Raji (cell line): ENCODE data around the gene CLDN15.

Experiments
- POLR2A ChIP-seq: IDR thresholded peaks from 2 replicates; pipeline ENCODE4 v1.6.1; 2011; ENCODE audit warnings: low read depth, low read length, control low read depth; ENCODE audit not compliant: insufficient read depth

Gene CLDN15

GRCh38 chr7:101245147-101245668 is 7.6 kb upstream of the CLDN15 start:
- peak; percentile 52 for TF ChIP-seq POLR2A

GRCh38 chr7:101244375-101245146 is 7.0 kb upstream of the CLDN15 start, which contains the start of gene FIS1:
Gene FIS1, minus strand, starts transcription at chr7:101245081. Its CDS starts 77 bp downstream, at chr7:101245004.
- TF ChIP-seq POLR2A = peak; percentile 82

GRCh38 chr7:101243646-101244374 is 6.2 kb upstream of the CLDN15 start:
- no peak for TF ChIP-seq POLR2A

- TF ChIP-seq POLR2A = no peak
Measured at GRCh38 chr7:101241443-101242349, 4.1 kb upstream of the CLDN15 start.

- no peak for TF ChIP-seq POLR2A
Measured at GRCh38 chr7:101241015-101241363, 3.4 kb upstream of the CLDN15 start.

GRCh38 chr7:101240226-101241014 is 2.8 kb upstream of the CLDN15 start:
- no peak for TF ChIP-seq POLR2A

GRCh38 chr7:101239951-101240220 is 2.3 kb upstream of the CLDN15 start:
- TF ChIP-seq POLR2A = no peak

GRCh38 chr7:101239191-101239950 is 1.8 kb upstream of the CLDN15 start:
- TF ChIP-seq POLR2A = no peak

GRCh38 chr7:101238226-101239182 is 902 bp upstream of the CLDN15 start:
- TF ChIP-seq POLR2A = no peak

GRCh38 chr7:101236292-101236835 is 1.2 kb downstream of the CLDN15 start:
- no peak for TF ChIP-seq POLR2A

GRCh38 chr7:101235522-101235921 is 2.1 kb downstream of the CLDN15 start:
- no peak for TF ChIP-seq POLR2A

GRCh38 chr7:101235050-101235449 is 2.6 kb downstream of the CLDN15 start:
- TF ChIP-seq POLR2A = no peak
